Measurements from ENCODE around the gene DNAJC1. TPM values are rescaled to one million over a fixed set of nuclear protein-coding genes. Genes with fewer than 3 reads are reported as not detected.

DNAJC1 gene, protein sequence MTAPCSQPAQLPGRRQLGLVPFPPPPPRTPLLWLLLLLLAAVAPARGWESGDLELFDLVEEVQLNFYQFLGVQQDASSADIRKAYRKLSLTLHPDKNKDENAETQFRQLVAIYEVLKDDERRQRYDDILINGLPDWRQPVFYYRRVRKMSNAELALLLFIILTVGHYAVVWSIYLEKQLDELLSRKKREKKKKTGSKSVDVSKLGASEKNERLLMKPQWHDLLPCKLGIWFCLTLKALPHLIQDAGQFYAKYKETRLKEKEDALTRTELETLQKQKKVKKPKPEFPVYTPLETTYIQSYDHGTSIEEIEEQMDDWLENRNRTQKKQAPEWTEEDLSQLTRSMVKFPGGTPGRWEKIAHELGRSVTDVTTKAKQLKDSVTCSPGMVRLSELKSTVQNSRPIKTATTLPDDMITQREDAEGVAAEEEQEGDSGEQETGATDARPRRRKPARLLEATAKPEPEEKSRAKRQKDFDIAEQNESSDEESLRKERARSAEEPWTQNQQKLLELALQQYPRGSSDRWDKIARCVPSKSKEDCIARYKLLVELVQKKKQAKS
- 21.5 to 29.2 TPM (median 27.5 TPM) in 5 replicates for total RNA-seq (2022; extraction: Qiagen RNA extraction)

DNA sequence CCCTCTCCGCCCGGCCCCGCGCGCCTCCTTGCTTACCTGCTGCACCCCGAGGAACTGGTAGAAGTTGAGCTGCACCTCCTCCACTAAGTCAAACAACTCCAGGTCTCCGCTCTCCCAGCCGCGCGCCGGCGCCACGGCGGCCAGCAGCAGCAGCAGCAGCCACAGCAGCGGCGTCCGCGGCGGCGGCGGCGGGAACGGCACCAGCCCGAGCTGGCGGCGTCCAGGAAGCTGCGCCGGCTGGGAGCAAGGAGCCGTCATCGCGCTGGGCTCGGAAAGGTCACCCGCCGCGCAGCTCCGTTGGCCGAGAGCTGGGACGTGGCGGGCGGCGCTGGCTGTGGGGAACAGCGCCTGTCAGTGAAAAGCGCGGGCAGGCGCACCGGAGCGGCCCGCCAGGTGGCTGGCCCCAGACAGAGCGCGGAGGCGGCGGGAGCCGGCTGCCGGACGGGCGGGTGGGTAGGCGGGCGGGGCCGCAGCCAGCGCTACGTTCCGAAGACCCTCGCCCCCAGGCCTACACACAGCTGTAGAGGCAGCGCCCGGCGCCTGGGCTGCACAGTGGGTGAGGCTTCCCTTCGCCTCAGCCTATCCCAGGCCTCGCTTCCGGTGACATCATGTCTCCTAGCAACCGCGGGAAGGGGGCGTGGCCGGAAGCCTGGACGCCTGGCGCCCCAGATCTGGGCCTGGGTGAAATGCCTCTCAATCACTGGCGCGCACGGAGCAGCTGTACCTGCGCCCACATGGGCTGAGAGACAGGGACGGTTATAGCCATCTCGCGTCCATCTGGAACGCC, at the start of gene DNAJC1:
Gene DNAJC1, minus strand, starts transcription at position 554 of the 787 bp plus-strand sequence. Its CDS starts 296 bp downstream, at position 258.

Other genes with a start within 250 kb of the DNAJC1 start
- gene EBLN1, start 214.3 kb upstream of the DNAJC1 start, total RNA-seq (2022; extraction: Qiagen RNA extraction) = 0.07 to 0.18 TPM (median 0.11 TPM) in 3 of 5 replicates, not detected in the others

Measured in A549 treated with dexamethasone at 1 μM for 4 hours (cell line).